T47D (cell line): ENCODE results near the gene DCP2.

Experiments
- DNase-seq, 2 experiments: peaks; one replicate each; pipeline versions ENCODE4 v3.0.0 to v3.0.0-alpha.2; 2011 to 2012; ENCODE audit warnings: low read depth in 1 of 2, low spot score in 1 of 2
- JUND ChIP-seq: IDR thresholded peaks from 2 replicates; pipeline ENCODE4 v1.6.1; 2012; ENCODE audit warnings: low read depth
- in situ Hi-C: cut with HindIII; loops from 2 replicates; pipeline ENCODE4 v1.10.0; 2016; ENCODE audit warnings: low sequenced_read_pairs, low pct_unique_long_range_greater_than_20kb

The DCP2 gene

GRCh38 chr5:112976432-112977309, at the start of gene DCP2:
Gene DCP2, plus strand, starts transcription at chr5:112976798. Its CDS starts 136 bp downstream, at chr5:112976934.
- in situ Hi-C loops, result no loop called here
- no peak for TF ChIP-seq JUND
- DNase-seq, result peak; percentile 95 to 99

- peak in 1 of 2 experiments; percentile 72 for DNase-seq
- in situ Hi-C loops, result no loop called here
- no peak for TF ChIP-seq JUND
Observed at GRCh38 chr5:112929336-112930081, 47.1 kb upstream of the DCP2 start.

- TF ChIP-seq JUND, result no peak
- in situ Hi-C loops, result no loop called here
- no peak for DNase-seq
Observed at GRCh38 chr5:112930082-112930344, 46.6 kb upstream of the DCP2 start.

GRCh38 chr5:112931473-112931872, 45.1 kb upstream of the DCP2 start:
- DNase-seq, result no peak

GRCh38 chr5:112933105-112933504, 43.5 kb upstream of the DCP2 start:
- no peak for DNase-seq
- in situ Hi-C loops, result no loop called here
- TF ChIP-seq JUND, result no peak

More at GRCh38 chr5:112931473-112931872, 45.1 kb upstream of the DCP2 start:
- TF ChIP-seq JUND, result no peak
- in situ Hi-C loops, result no loop called here

- no peak for TF ChIP-seq JUND
- in situ Hi-C loops, result no loop called here
- no peak for DNase-seq
Observed at GRCh38 chr5:112933651-112934365, 42.8 kb upstream of the DCP2 start.

GRCh38 chr5:112934366-112934663, 42.3 kb upstream of the DCP2 start:
- TF ChIP-seq JUND, result no peak
- DNase-seq, result no peak
- in situ Hi-C loops, result no loop called here

GRCh38 chr5:112935675-112936074, 40.9 kb upstream of the DCP2 start:
- in situ Hi-C loops, result no loop called here
- no peak for DNase-seq

GRCh38 chr5:112938286-112938685, 38.3 kb upstream of the DCP2 start:
- DNase-seq, result no peak
- in situ Hi-C loops, result no loop called here
- no peak for TF ChIP-seq JUND

More at GRCh38 chr5:112935675-112936074, 40.9 kb upstream of the DCP2 start:
- no peak for TF ChIP-seq JUND

GRCh38 chr5:112940670-112941069, 35.9 kb upstream of the DCP2 start:
- no peak for TF ChIP-seq JUND
- in situ Hi-C loops, result no loop called here
- no peak for DNase-seq

GRCh38 chr5:112948458-112948857, 28.1 kb upstream of the DCP2 start:
- in situ Hi-C loops, result no loop called here
- no peak for DNase-seq
- no peak for TF ChIP-seq JUND

GRCh38 chr5:112951124-112951702, 25.4 kb upstream of the DCP2 start:
- in situ Hi-C loops, result no loop called here
- no peak for DNase-seq
- TF ChIP-seq JUND, result no peak

GRCh38 chr5:112956606-112957005, 20.0 kb upstream of the DCP2 start:
- DNase-seq, result peak in 1 of 2 experiments; percentile 78
- in situ Hi-C loops, result no loop called here
- TF ChIP-seq JUND, result no peak
